VCaP (cell line): ENCODE results near the gene CDH4.

Experiments used
- H3K27ac ChIP-seq: fragments of 450-650 bp; 2 replicates; pipeline ENCODE4 v1.5.1; 2017
- TF ChIP-seq, protein P1 (sequence below): fragments of 450-650 bp; conservative IDR thresholded peaks from 2 replicates; pipeline ENCODE4 v1.5.1; 2017; ENCODE audit warnings: mild to moderate bottlenecking, moderate library complexity

CDH4 gene

DNA sequence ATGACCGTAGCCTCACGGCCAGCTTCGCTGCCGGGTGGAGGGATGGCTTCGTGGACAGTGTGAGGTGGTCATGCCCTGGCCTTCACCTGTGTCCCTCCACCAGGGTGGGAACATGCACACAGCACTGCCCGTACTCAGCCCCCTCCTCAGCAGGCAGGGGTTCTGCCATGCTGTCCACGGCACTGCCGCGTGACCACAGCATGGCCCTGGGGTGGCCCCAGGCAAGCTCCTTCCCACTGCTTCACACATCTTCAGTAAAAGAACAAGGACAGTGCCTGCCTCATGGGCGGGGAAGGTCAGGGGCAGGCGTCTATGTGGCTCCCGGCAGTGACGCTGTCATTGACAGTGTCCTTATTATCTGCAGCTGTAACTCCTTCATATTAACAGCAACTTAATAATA lies 607.7 kb downstream of the CDH4 start:
- TF ChIP-seq, protein P1, sequence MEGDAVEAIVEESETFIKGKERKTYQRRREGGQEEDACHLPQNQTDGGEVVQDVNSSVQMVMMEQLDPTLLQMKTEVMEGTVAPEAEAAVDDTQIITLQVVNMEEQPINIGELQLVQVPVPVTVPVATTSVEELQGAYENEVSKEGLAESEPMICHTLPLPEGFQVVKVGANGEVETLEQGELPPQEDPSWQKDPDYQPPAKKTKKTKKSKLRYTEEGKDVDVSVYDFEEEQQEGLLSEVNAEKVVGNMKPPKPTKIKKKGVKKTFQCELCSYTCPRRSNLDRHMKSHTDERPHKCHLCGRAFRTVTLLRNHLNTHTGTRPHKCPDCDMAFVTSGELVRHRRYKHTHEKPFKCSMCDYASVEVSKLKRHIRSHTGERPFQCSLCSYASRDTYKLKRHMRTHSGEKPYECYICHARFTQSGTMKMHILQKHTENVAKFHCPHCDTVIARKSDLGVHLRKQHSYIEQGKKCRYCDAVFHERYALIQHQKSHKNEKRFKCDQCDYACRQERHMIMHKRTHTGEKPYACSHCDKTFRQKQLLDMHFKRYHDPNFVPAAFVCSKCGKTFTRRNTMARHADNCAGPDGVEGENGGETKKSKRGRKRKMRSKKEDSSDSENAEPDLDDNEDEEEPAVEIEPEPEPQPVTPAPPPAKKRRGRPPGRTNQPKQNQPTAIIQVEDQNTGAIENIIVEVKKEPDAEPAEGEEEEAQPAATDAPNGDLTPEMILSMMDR, result no peak
- H3K27ac ChIP-seq, result no peak overlapping the region

DNA sequence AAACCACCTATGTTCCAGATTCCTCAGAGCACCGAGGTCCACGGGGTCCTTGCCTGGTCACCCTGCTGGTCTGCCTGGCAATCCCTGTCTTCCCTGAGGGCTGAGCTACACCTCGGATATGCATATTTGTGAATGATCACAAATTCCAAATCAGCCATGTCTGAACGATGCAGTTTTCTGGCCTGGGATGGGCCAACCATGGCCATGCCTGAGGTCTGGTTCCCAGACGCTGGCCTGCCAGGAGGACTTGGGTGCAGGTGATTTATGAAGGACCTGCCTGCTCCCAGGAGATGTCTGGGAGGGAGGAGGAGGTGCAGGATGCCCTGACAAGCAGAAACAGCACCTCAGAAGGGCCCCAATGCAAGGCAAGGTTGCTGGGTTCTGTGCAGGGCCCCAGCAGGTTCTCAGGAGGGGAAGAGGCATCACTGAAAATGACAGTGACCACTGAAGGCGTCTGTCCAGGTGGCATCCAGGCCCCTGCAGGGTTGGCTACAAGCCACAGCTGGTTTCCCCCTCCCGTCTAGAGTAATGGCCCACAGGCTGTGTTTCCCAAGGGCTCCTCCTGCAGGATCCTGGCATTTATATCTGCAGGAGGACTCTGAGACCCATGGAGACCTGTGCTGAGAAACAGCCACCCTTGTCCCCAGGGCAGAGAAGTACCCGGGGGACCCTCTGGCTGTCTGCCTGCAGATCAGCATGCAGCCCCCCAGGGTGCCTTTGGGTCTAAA lies 608.4 kb downstream of the CDH4 start:
- TF ChIP-seq, protein P1, result no peak
- no peak overlapping the region for H3K27ac ChIP-seq

DNA sequence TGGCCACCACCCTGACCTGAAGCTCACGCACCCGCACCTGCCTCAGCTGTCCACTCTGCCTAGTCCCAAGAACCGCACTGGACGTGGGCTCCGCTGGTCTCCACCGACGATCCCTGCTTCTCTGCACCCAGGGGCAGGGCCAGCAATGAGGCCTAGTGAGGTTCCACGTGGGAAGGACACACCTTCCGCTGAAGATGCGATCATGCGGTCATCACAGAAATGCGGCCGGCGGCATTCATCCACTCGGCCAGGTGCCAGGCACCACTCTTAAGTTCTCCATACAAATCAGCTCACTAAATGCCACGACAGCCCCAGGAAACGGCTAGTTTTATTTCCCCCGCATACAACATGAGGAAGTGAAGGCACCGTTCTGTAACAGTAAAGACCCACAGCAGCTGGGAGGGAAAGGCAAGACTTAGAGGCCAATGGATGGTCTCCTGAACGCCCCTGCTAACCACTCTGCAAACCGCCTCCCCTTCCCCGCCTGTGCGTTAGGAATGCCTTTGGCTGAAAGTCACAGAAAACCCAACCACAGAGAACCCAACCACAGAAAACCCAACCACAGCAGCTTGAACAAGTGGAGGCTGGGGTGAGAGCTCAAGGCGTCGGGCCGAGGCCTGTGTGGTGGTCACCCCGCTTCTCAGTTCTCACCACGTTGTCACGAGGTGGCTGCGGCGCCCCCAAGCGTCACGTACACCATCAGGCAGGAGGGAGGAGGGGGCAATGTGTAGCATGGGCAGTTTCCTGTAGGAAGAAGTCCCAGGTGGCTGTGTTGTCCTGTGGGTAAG lies 609.2 kb downstream of the CDH4 start:
- TF ChIP-seq, protein P1, result no peak
- no peak overlapping the region for H3K27ac ChIP-seq

DNA sequence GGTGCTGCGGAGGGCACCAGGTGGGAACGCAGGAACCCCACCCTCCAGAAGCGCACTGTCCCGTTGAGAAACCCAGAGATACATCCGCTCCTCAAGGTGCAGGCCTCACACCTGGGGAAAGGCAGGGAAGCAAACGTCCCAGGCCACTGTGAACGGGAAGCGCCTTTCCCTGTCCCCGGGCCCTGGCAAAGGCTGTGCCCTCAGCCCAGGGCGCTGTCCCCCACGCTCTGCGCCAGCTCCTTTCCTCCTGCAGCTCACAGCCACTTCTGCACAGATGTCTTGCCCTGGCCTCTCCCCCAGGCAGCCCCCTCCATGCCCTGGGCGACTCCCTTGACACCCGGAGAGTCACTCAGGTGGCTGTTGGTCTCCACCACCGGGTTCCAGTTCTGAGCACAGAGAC lies 609.8 kb downstream of the CDH4 start:
- TF ChIP-seq, protein P1, result no peak

DNA sequence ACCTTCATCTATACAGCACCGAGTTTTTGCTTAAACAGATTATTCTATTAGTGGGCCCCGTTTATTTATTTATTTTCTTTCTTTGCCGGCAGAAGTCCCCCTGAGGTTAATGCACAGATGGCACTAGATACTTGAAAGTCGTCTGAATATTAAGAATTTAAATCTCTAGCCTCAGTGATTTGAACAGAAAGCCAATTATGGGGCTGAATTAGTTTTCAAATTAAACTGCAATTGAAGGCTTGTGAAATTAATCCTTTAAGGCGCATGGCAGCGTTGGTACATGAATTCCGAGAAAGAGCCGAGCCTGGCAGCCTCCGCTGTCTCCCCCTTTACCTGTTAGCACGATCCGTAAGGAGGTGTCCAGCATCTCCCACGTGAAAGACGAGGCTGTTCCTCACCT lies 610.8 kb downstream of the CDH4 start:
- TF ChIP-seq, protein P1, result no peak

More for the DNA sequence above, 609.8 kb downstream of the CDH4 start:
- H3K27ac ChIP-seq, result no peak overlapping the region

DNA sequence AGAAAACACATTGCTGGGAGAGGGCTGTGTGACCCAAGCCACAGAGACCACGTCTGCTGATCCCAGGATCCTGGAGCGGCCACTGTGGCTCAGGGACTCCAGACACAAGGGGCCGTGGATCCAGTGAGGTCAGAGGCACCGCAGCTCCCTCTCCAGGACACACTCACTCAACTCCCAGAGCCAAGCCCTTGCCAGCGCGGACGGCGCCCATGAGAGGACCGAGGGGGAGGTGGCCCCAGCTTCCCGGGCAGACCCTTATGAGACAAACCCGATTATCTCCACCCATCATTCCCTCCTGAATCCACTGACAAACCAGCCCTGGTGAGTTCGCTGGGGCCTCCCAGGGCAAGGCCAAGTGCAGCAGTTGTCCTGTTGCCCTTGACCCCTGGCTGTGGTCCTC lies 612.4 kb downstream of the CDH4 start:
- TF ChIP-seq, protein P1, result no peak

More for the DNA sequence above, 610.8 kb downstream of the CDH4 start:
- no peak overlapping the region for H3K27ac ChIP-seq

DNA sequence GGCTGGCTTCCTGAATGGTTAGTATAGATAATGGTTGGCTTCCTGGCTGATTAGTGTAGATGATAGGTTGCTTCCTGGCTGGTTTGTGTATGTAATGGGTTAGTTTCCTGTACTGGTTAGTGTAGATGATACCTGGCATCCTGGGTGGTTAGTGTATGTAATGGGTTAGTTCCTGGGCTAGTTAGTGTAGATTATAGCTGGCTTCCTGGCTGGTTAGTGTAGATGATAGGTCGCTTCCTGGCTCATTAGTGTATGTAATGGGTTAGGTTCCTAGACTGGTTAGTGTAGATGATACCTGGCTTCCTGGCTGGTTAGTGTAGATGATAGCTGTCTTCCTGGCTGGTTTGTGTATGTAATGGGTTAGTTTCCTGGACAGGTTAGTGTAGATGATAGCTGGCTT lies 613.3 kb downstream of the CDH4 start:
- no peak overlapping the region for H3K27ac ChIP-seq
- TF ChIP-seq, protein P1, result no peak

More for the DNA sequence above, 612.4 kb downstream of the CDH4 start:
- H3K27ac ChIP-seq, result no peak overlapping the region
